Middle frontal gyrus (tissue), 1 donor: ENCODE measurements around the gene KCTD20.

Experiments
- DNase-seq: peaks from one replicate; pipeline ENCODE4 v3.0.0-alpha.2; 2015; ENCODE audit warnings: low spot score; ENCODE audit errors: extremely low spot score

The KCTD20 gene

GRCh38 chr6:36525346-36525745, 82.5 kb downstream of the KCTD20 start:
- DNase-seq: no peak

GRCh38 chr6:36526066-36526465, 83.3 kb downstream of the KCTD20 start:
- no peak for DNase-seq

GRCh38 chr6:36533321-36533720, 90.5 kb downstream of the KCTD20 start:
- no peak for DNase-seq

DNA sequence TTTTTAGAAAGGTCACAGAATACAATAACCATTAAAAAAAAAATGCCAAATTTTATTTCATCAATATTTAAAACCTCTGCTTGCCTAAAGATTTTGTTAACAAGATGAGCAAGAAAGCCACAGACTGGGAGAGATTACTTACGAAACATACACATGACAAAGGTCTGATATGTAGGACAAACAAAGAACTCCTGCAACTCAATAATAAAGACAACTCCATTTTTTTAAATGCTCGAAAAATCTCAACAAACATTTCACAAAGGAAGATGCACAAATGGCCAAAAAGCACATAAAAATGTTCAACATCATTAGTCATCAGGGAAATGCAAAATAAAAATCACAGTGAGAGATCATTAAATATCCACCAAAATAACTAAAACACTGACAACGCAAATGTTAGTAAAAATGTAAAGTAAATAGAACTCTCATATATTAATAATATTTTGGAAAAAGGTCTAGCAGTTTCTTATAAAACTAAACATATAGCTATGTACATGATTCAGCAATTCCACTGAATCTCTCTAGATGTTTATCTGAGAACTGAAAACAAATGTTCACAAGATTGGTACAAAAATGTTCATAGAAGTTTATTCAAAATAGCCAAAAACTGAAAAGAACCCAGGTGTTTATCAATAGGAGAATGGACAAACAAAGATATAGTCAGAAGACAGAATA, 94.2 kb downstream of the KCTD20 start:
- no peak for DNase-seq

GRCh38 chr6:36539814-36540568, 97.2 kb downstream of the KCTD20 start:
- no peak for DNase-seq
